H1 (cell line): ENCODE data around the gene RPS6KA5. TPM values are rescaled to one million over a fixed set of nuclear protein-coding genes. Genes with fewer than 3 reads are reported as not detected.

Experiments
- CTCF ChIA-PET: fragments of 300-600 bp; sonication (Branson Sonifier 250); formaldehyde crosslinking; loops from one replicate; lab custom pipeline; 2021; ENCODE audit not compliant: partially characterized antibody; lab: Charles Lee
- POLR2A ChIA-PET: fragments of 300-600 bp; sonication (Branson Sonifier 250); formaldehyde crosslinking; loops from one replicate; lab custom pipeline; 2021; ENCODE audit warnings: inconsistent platforms; ENCODE audit not compliant: partially characterized antibody; lab: Charles Lee
- DNase-seq, 2 experiments: peaks; one replicate each; pipeline versions ENCODE4 v3.0.0 to v3.0.0-alpha.2; 2010 to 2022; ENCODE audit warnings: low spot score in 2 of 2, low read depth in 1 of 2, mixed read lengths in 1 of 2
- FAIRE-seq: peaks from 2 replicates; lab custom pipeline; 2011; peaks lifted over from hg19 to GRCh38; lab: Jason Lieb, UNC
- H2AFZ ChIP-seq: 2 replicates; pipeline ENCODE4 v1.8.1; 2012; ENCODE audit warnings: low read length, inconsistent platforms
- H2AK5ac ChIP-seq: 2 replicates; pipeline ENCODE4 v1.6.1; 2013; ENCODE audit warnings: low read depth, low read length
- H2BK120ac ChIP-seq: replicated peaks from 2 replicates; pipeline ENCODE3; 2013; ENCODE audit warnings: low read depth, low read length, inconsistent platforms
- H2BK12ac ChIP-seq: 2 replicates; pipeline ENCODE4 v1.6.1; 2013; ENCODE audit warnings: low read depth, low read length
- H2BK15ac ChIP-seq: 2 replicates; pipeline ENCODE4 v1.6.1; 2013; ENCODE audit warnings: low read length
- H2BK20ac ChIP-seq: 2 replicates; pipeline ENCODE4 v1.6.1; 2013; ENCODE audit warnings: low read length
- H2BK5ac ChIP-seq: 2 replicates; pipeline ENCODE4 v1.6.1; 2013; ENCODE audit warnings: low read depth, low read length
- H3K14ac ChIP-seq: 2 replicates; pipeline ENCODE4 v1.6.1; 2013; ENCODE audit warnings: inconsistent platforms; ENCODE audit not compliant: insufficient read length
- H3K18ac ChIP-seq: 2 replicates; pipeline ENCODE4 v1.6.1; 2013; ENCODE audit warnings: low read length; ENCODE audit errors: extremely low read depth
- H3K23ac ChIP-seq: 2 replicates; pipeline ENCODE4 v1.6.1; 2013; ENCODE audit warnings: inconsistent platforms; ENCODE audit not compliant: insufficient read length
- H3K23me2 ChIP-seq: 2 replicates; pipeline ENCODE4 v1.6.1; 2013; ENCODE audit warnings: low read depth, low read length
- H3K27ac ChIP-seq: 2 replicates; pipeline ENCODE4 v1.6.1; 2011; ENCODE audit warnings: low read depth, low read length, inconsistent platforms
- H3K27me3 ChIP-seq, 4 experiments: replicated peaks in 1 of 4; 1 replicate in 1 of 4; 2 replicates in 3 of 4; pipeline versions ENCODE4 v1.6.1 to v1.8.1; 2011 to 2013; ENCODE audit warnings: low read length in 3 of 4, mild to moderate bottlenecking in 3 of 4, inconsistent platforms in 2 of 4, mixed read lengths in 2 of 4, moderate library complexity in 1 of 4; ENCODE audit not compliant: control insufficient read depth in 3 of 4, insufficient read depth in 3 of 4; ENCODE audit errors: extremely low read depth in 1 of 4
- H3K36me3 ChIP-seq, 4 experiments: 2 replicates each; pipeline versions ENCODE4 v1.6.1 to v1.8.1; 2011 to 2013; ENCODE audit warnings: mild to moderate bottlenecking in 4 of 4, low read length in 3 of 4, moderate library complexity in 2 of 4, control low read depth in 1 of 4, inconsistent platforms in 1 of 4; ENCODE audit not compliant: insufficient read depth in 4 of 4, control insufficient read depth in 2 of 4
- H3K4ac ChIP-seq: replicated peaks from 2 replicates; pipeline ENCODE3; 2013; ENCODE audit warnings: low read length, low read depth, mixed read lengths, inconsistent platforms; ENCODE audit not compliant: insufficient read length
- H3K4me1 ChIP-seq, 4 experiments: replicated peaks in 1 of 4; 1 replicate in 1 of 4; 2 replicates in 3 of 4; pipeline versions ENCODE4 v1.6.1 to v1.8.1; 2011 to 2013; ENCODE audit warnings: low read length in 3 of 4, inconsistent platforms in 2 of 4, mixed read lengths in 1 of 4; ENCODE audit not compliant: insufficient read depth in 4 of 4, control insufficient read depth in 3 of 4
- H3K4me2 ChIP-seq, 2 experiments: 2 replicates each; pipeline versions ENCODE4 v1.6.1 to v1.8.1; 2011 to 2013; ENCODE audit warnings: low read depth in 2 of 2, low read length in 2 of 2, control low read depth in 1 of 2, inconsistent platforms in 1 of 2, mild to moderate bottlenecking in 1 of 2; ENCODE audit not compliant: insufficient read depth in 1 of 2
- H3K4me3 ChIP-seq, 4 experiments: fragments of 200-600, 300-600 bp in 1 of 4; sonication (generic), shearing (Covaris generic), sonication (Bioruptor Twin) in 1 of 4; 2 replicates each; pipeline versions ENCODE4 v1.5.1 to v1.8.1; 2011 to 2016; ENCODE audit warnings: low read length in 4 of 4, low read depth in 3 of 4, control low read depth in 2 of 4, inconsistent platforms in 2 of 4, mild to moderate bottlenecking in 2 of 4, mixed read lengths in 1 of 4, moderate library complexity in 1 of 4; ENCODE audit not compliant: insufficient read depth in 2 of 4; ENCODE audit errors: extremely low read depth in 1 of 4
- H3K56ac ChIP-seq: replicated peaks from 2 replicates; pipeline ENCODE3; 2013; ENCODE audit warnings: low read depth, mild to moderate bottlenecking, mixed read lengths, low read length, inconsistent platforms; ENCODE audit not compliant: insufficient read length
- H3K79me1 ChIP-seq: 2 replicates; pipeline ENCODE4 v1.6.1; 2013; ENCODE audit warnings: low read depth, low read length, control low read depth
- H3K79me2 ChIP-seq, 2 experiments: 2 replicates each; pipeline versions ENCODE4 v1.6.1 to v1.8.1; 2012 to 2013; ENCODE audit warnings: low read length in 2 of 2, mild to moderate bottlenecking in 2 of 2, inconsistent platforms in 1 of 2; ENCODE audit not compliant: insufficient read depth in 2 of 2, control insufficient read depth in 1 of 2
- H3K9ac ChIP-seq, 4 experiments: replicated peaks in 1 of 4; 1 replicate in 1 of 4; 2 replicates in 3 of 4; pipeline versions ENCODE4 v1.6.1 to v1.8.1; 2011 to 2013; ENCODE audit warnings: low read depth in 3 of 4, low read length in 3 of 4, control low read depth in 2 of 4, mild to moderate bottlenecking in 2 of 4, moderate library complexity in 2 of 4, inconsistent platforms in 1 of 4; ENCODE audit errors: extremely low read depth in 1 of 4
- H3K9me3 ChIP-seq, 2 experiments: 2 replicates each; pipeline versions ENCODE4 v1.6.1 to v1.8.1; 2012 to 2013; ENCODE audit warnings: mild to moderate bottlenecking in 2 of 2, moderate library complexity in 2 of 2, control low read depth in 1 of 2, inconsistent platforms in 1 of 2, low read depth in 1 of 2, low read length in 1 of 2, mixed read lengths in 1 of 2; ENCODE audit not compliant: insufficient read depth in 2 of 2
- H4K20me1 ChIP-seq, 2 experiments: replicated peaks in 1 of 2; 2 replicates each; pipeline versions ENCODE3 to v1.8.1; 2011 to 2013; ENCODE audit warnings: inconsistent platforms in 2 of 2, low read length in 2 of 2, mild to moderate bottlenecking in 1 of 2; ENCODE audit not compliant: insufficient read depth in 2 of 2, control insufficient read depth in 1 of 2
- H4K5ac ChIP-seq: 2 replicates; pipeline ENCODE4 v1.6.1; 2013; ENCODE audit warnings: low read length, low read depth, mixed read lengths, inconsistent platforms; ENCODE audit not compliant: insufficient read length
- H4K8ac ChIP-seq: 2 replicates; pipeline ENCODE4 v1.8.0; 2013; ENCODE audit warnings: mild to moderate bottlenecking, moderate library complexity, low read length, inconsistent platforms; ENCODE audit not compliant: insufficient read depth; ENCODE audit errors: extremely low read depth
- H4K91ac ChIP-seq: replicated peaks from 2 replicates; pipeline ENCODE3; 2013; ENCODE audit warnings: low read length, mixed read lengths, inconsistent platforms; ENCODE audit not compliant: insufficient read length
- ATF2 ChIP-seq: IDR thresholded peaks from 2 replicates; pipeline ENCODE4 v1.6.1; 2012; ENCODE audit warnings: low read length, inconsistent platforms
- HDAC2 ChIP-seq, 2 experiments: fragments of 300-600 bp in 1 of 2; sonication (generic) in 1 of 2; IDR thresholded peaks; 2 replicates each; pipeline ENCODE4 v1.6.1; 2011 to 2012; ENCODE audit warnings: low read depth in 2 of 2, low read length in 2 of 2, mild to moderate bottlenecking in 2 of 2, moderate library complexity in 2 of 2, borderline replicate concordance in 1 of 2, inconsistent platforms in 1 of 2
- SRF ChIP-seq: IDR thresholded peaks from 2 replicates; pipeline ENCODE4 v1.6.1; 2011; ENCODE audit warnings: mild to moderate bottlenecking, low read depth, low read length, moderate library complexity
- WGBS, 2 experiments: shearing (Covaris generic) in 1 of 2; methylation state at CpG; one replicate each; pipeline versions ENCODE4 v1.1.6 to v1.1.7; 2013 to 2015; ENCODE audit warnings: low lambda C conversion rate in 2 of 2, mixed read lengths in 2 of 2, inconsistent platforms in 1 of 2, low coverage in 1 of 2, missing lambda C conversion rate in 1 of 2; ENCODE audit not compliant: insufficient replicate concordance in 2 of 2, insufficient coverage in 1 of 2, insufficient read length in 1 of 2; ENCODE audit errors: extremely low coverage in 1 of 2, missing lambda C conversion rate in 1 of 2; 5-methylcytosine and 5-hydroxymethylcytosine counted together
- long read RNA-seq, 2 experiments: library from RNA in 1 of 2; library from capped mRNA in 1 of 2; stranded (forward); transcript quantifications; one replicate each; pipeline ENCODE4 v2.0.0, GENCODE V29; 2021; ENCODE audit warnings: inconsistent platforms in 1 of 2
- polyA minus RNA-seq, 3 experiments: library from RNA; depleted of rRNA, polyadenylated mRNA; stranded (reverse); fragments of >200 nt; gene quantifications; 1 replicate in 2 of 3; 2 replicates in 1 of 3; pipeline ENCODE4 v1.2.3, GENCODE V29; 2011
- polyA plus RNA-seq, 7 experiments: library from polyadenylated mRNA; depleted of rRNA in 3 of 7; stranded (reverse) in 5 of 7; unstranded in 2 of 7; fragments of >200 nt in 5 of 7; fragments of 200-250 nt in 2 of 7; gene quantifications; 1 replicate in 5 of 7; 2 replicates in 1 of 7; 4 replicates in 1 of 7; pipeline versions ENCODE4 v1.2.1 to v1.2.3, GENCODE V29; 2011 to 2013; ENCODE audit warnings: missing spikeins in 2 of 7, mixed read lengths in 2 of 7
- total RNA-seq: library from RNA; stranded (reverse); fragmentation: NEBNext Ultra II Directional; extraction: Animal tissue kit (Norgen Biotek cat#: 25700); gene quantifications from 2 replicates; pipeline ENCODE4 v1.2.1, GENCODE V29; 2021

RPS6KA5 gene
- total RNA-seq (3.1 and 3.2 TPM in 2 replicates), polyA plus RNA-seq (2011; rRNA removed) (0.85 and 0.93 TPM in 2 replicates), polyA minus RNA-seq (2011; rRNA and poly(A)+ RNA removed) (2.7 TPM in 2 replicates)
- 1.4 TPM for polyA plus RNA-seq (2011; cell fraction: cytosol; rRNA removed)
- polyA plus RNA-seq (2011; cell fraction: nucleus; rRNA removed) = 1.3 TPM
- 1.2 to 2.0 TPM (median 1.4 TPM) in 4 replicates for polyA plus RNA-seq (2012, experiment 1 of 2)
- 0.10 TPM for polyA plus RNA-seq (2012, experiment 2 of 2)
- 1.9 TPM for polyA plus RNA-seq (2013, experiment 1 of 2)
- polyA plus RNA-seq (2013, experiment 2 of 2) = 1.5 TPM
- polyA minus RNA-seq (2011; cell fraction: cytosol; rRNA and poly(A)+ RNA removed) = 1.8 TPM
- 4.1 TPM for polyA minus RNA-seq (2011; cell fraction: nucleus; rRNA and poly(A)+ RNA removed)
- long read RNA-seq, experiment 1, partial matches to known transcripts = 0 of 3 reads
- long read RNA-seq, experiment 1, other reads (novel, unspliced or antisense) = 3 of 3 reads
- long read RNA-seq, experiment 2, partial matches to known transcripts = 1 of 1 reads
- long read RNA-seq, experiment 2, other reads (novel, unspliced or antisense) = 0 of 1 reads

- Histone ChIP-seq H2BK12ac (peak within 1 kb of the TSS; percentile 71; the same call in 1 of the 2 replicates), H3K23me2 (peaks cover 6% of the 10 kb centered on the region), H2BK120ac (no peak within 1 kb of the TSS), H3K79me1 (no peaks in the 10 kb centered on the region), H3K27me3 (no peaks in the 10 kb centered on the region), H3K4me1 (no peaks in the 10 kb centered on the region), H4K8ac (peak within 1 kb of the TSS; percentile 97), H3K9ac (peak within 1 kb of the TSS; percentile 79 to 97 (median 87)), H4K5ac (peak within 1 kb of the TSS; percentile 64), H3K14ac (no peak within 1 kb of the TSS), H3K56ac (peak within 1 kb of the TSS; percentile 48), H3K36me3 (no peaks in the 10 kb centered on the region), H2BK15ac (no peak within 1 kb of the TSS), H3K27ac (peak within 1 kb of the TSS; percentile 96), H3K4ac (no peak within 1 kb of the TSS), H4K91ac (no peak within 1 kb of the TSS), H3K4me2 (peak within 1 kb of the TSS; percentile 87 to 99), H3K4me3 (peak within 1 kb of the TSS; percentile 80 to 90 (median 86)), H3K79me2 (peaks cover 0 to 2% of the 10 kb centered on the region in 2 experiments; a peak in 1 of 4 replicates), H3K18ac (0 out of 2 replicates have a peak within 1 kb of the TSS, but pooled peaks have one; percentile 52), H4K20me1 (no peaks in the 10 kb centered on the region), H2AK5ac (no peak within 1 kb of the TSS), H2AFZ (peak within 1 kb of the TSS; percentile 96), H3K23ac (no peak within 1 kb of the TSS), H3K9me3 (no peaks in the 10 kb centered on the region), H2BK20ac (no peak within 1 kb of the TSS), H2BK5ac (peak within 1 kb of the TSS; percentile 87)
- POLR2A ChIA-PET = interaction anchor here (0.6 to 3.3 kb wide), 18 partner anchors 10 to 154 kb away, joined by 3 to 24 read pairs (median 4); partner anchors contain the start of gene DGLUCY
- DNase-seq (peak; percentile 98 to 99), FAIRE-seq (peak; percentile 86)
- 2% methylated on average over 65 of the region's 71 CpGs; no CpG with 5 or more reads in 1 of the 2 experiments for WGBS, 2 experiments
- CTCF ChIA-PET = interaction anchor here (0.9 to 1.7 kb wide), 8 partner anchors 9 to 161 kb away, joined by 3 to 5 read pairs (median 4); no protein-coding TSS in a partner anchor
- TF ChIP-seq SRF = no peak
- TF ChIP-seq HDAC2 (IDR thresholded peaks at IDR 0.05; ENCODE audit: borderline replicate concordance in 1 of 2, low read depth in 2 of 2, low read length in 2 of 2) = no peak
- TF ChIP-seq ATF2 = 0 out of 2 replicates have a peak, but pooled peaks have one; percentile 57
These were observed at the start of gene RPS6KA5 for GRCh38 chr14:91060351-91061055. Gene RPS6KA5 (minus strand): TSS chr14:91060641. CDS start chr14:91060434, 207 bp downstream.
